SU-DHL-6 (cell line): ENCODE measurements around the gene UBE2Q1.

Experiments used
- H2AFZ ChIP-seq: fragments of 200-600 bp; sonication (generic); 2 replicates; pipeline ENCODE4 v1.6.1; 2014; ENCODE audit warnings: low read depth, mild to moderate bottlenecking, moderate library complexity, mixed read lengths, antibody characterized with exemption, low read length; ENCODE audit not compliant: severe bottlenecking
- H3F3A ChIP-seq: fragments of 200-600 bp; shearing (Covaris generic); 2 replicates; pipeline ENCODE4 v1.6.0; 2016; ENCODE audit warnings: antibody characterized with exemption, mild to moderate bottlenecking; ENCODE audit not compliant: insufficient read depth
- H3K27ac ChIP-seq: fragments of 200-600 bp; sonication (generic); 2 replicates; pipeline ENCODE4 v1.5.1; 2016; ENCODE audit warnings: low read depth, mild to moderate bottlenecking, low read length, moderate library complexity, mixed read lengths
- H3K27me3 ChIP-seq: fragments of 200-600 bp; sonication (generic), shearing (Covaris generic); 2 replicates; pipeline ENCODE4 v1.6.0; 2014; ENCODE audit warnings: mild to moderate bottlenecking, low read length
- H3K36me3 ChIP-seq: fragments of 200-600 bp; sonication (generic); 2 replicates; pipeline ENCODE4 v1.6.1; 2014; ENCODE audit warnings: mild to moderate bottlenecking, low read length, mixed read lengths
- H3K4me2 ChIP-seq: fragments of 300-600, 200-600 bp; shearing (Covaris generic), sonication (generic); 2 replicates; pipeline ENCODE4 v1.6.0; 2014; ENCODE audit warnings: low read length, low read depth, mild to moderate bottlenecking; ENCODE audit not compliant: poor library complexity, severe bottlenecking
- H3K4me3 ChIP-seq: fragments of 200-600 bp; sonication (generic); 2 replicates; pipeline ENCODE4 v1.5.1; 2014; ENCODE audit warnings: antibody characterized with exemption, low read length, mild to moderate bottlenecking, mixed read lengths; ENCODE audit not compliant: insufficient read depth, poor library complexity, severe bottlenecking
- H3K79me2 ChIP-seq: fragments of 200-600 bp; sonication (generic); 2 replicates; pipeline ENCODE4 v1.6.1; 2014; ENCODE audit warnings: mild to moderate bottlenecking, low read length, moderate library complexity; ENCODE audit not compliant: insufficient read depth
- H3K9ac ChIP-seq: fragments of 200-600 bp; sonication (generic); 2 replicates; pipeline ENCODE4 v1.7.0; 2014; ENCODE audit warnings: mild to moderate bottlenecking, low read length
- H3K9me2 ChIP-seq: fragments of 200-600 bp; sonication (generic); replicated peaks from 2 replicates; pipeline ENCODE4 v1.6.1; 2014; ENCODE audit warnings: low read length; ENCODE audit not compliant: insufficient read depth
- H3K9me3 ChIP-seq: fragments of 200-600 bp; sonication (generic); 2 replicates; pipeline ENCODE4 v1.6.1; 2014; ENCODE audit warnings: low read length, mixed read lengths; ENCODE audit not compliant: insufficient read depth
- H4K20me1 ChIP-seq: fragments of 200-600 bp; sonication (generic); 2 replicates; pipeline ENCODE4 v1.6.1; 2014; ENCODE audit warnings: low read depth, mild to moderate bottlenecking, antibody characterized with exemption, low read length, moderate library complexity, mixed read lengths
- EZH2phosphoT487 ChIP-seq: fragments of 200-600 bp; sonication (generic), shearing (Covaris generic); conservative IDR thresholded peaks from 2 replicates; pipeline ENCODE4 v1.6.1; 2018; ENCODE audit warnings: mild to moderate bottlenecking, antibody characterized with exemption, low read length, moderate library complexity, mixed read lengths
- TF ChIP-seq, protein P1 (sequence below): fragments of 200-600 bp; sonication (generic); IDR thresholded peaks from one replicate; pipeline ENCODE4 v1.5.1; 2017; ENCODE audit warnings: antibody characterized with exemption, mild to moderate bottlenecking, low read length, moderate library complexity; ENCODE audit not compliant: insufficient read depth, poor library complexity, severe bottlenecking

UBE2Q1 gene

GRCh38 chr1:154577346-154578057, 19.0 kb upstream of the UBE2Q1 start:
- H3K27ac ChIP-seq, result no peak overlapping the region
- H3K9me2 ChIP-seq, result no peaks in the 10 kb centered on the region
- no peak overlapping the region for H3K4me3 ChIP-seq
- H3K9me3 ChIP-seq, result no peaks in the 10 kb centered on the region
- H2AFZ ChIP-seq, result no peak overlapping the region
- 0 out of 2 replicates have a peak, but pooled peaks cover 4% of the 10 kb centered on the region for H3K36me3 ChIP-seq
- no peak overlapping the region for H3K9ac ChIP-seq
- no peak overlapping the region for H3K4me2 ChIP-seq
- no peaks in the 10 kb centered on the region for H4K20me1 ChIP-seq
- H3K27me3 ChIP-seq, result no peaks in the 10 kb centered on the region
- H3K79me2 ChIP-seq, result no peaks in the 10 kb centered on the region
- peaks cover 8% of the 10 kb centered on the region; the same call in 1 of the 2 replicates for H3F3A ChIP-seq
- no peak for TF ChIP-seq EZH2phosphoT487
- TF ChIP-seq, protein P1, sequence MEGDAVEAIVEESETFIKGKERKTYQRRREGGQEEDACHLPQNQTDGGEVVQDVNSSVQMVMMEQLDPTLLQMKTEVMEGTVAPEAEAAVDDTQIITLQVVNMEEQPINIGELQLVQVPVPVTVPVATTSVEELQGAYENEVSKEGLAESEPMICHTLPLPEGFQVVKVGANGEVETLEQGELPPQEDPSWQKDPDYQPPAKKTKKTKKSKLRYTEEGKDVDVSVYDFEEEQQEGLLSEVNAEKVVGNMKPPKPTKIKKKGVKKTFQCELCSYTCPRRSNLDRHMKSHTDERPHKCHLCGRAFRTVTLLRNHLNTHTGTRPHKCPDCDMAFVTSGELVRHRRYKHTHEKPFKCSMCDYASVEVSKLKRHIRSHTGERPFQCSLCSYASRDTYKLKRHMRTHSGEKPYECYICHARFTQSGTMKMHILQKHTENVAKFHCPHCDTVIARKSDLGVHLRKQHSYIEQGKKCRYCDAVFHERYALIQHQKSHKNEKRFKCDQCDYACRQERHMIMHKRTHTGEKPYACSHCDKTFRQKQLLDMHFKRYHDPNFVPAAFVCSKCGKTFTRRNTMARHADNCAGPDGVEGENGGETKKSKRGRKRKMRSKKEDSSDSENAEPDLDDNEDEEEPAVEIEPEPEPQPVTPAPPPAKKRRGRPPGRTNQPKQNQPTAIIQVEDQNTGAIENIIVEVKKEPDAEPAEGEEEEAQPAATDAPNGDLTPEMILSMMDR, result no peak

DNA sequence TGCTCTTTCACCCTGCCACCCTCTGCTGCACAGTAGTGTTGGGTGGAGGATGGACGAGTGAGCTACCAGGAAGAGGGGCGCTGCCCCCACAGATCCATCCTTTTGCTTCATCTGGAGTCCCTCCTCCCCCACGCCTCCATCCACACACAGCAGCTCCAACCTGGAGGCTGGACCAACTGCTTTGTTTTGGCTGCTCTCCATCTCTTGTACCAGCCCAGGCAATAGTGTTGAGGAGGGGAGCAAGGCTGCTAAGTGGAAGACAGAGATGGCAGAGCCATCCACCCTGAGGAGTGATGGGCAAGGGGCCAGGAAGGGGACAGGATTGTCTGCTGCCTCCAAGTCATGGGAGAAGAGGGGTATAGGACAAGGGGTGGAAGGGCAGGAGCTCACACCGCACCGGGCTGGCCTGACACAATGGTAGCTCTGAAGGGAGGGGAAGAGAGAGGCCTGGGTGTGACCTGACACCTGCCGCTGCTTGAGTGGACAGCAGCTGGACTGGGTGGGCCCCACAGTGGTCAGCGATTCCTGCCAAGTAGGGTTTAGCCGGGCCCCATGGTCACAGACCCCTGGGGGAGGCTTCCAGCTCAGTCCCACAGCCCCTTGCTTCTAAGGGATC, 17.6 kb upstream of the UBE2Q1 start:
- Histone ChIP-seq H4K20me1 (no peaks in the 10 kb centered on the region), H3K9ac (no peak overlapping the region), H3K27me3 (no peaks in the 10 kb centered on the region), H3K4me2 (no peak overlapping the region), H3K79me2 (no peaks in the 10 kb centered on the region), H3K4me3 (no peak overlapping the region), H3K27ac (no peak overlapping the region), H3K9me3 (no peaks in the 10 kb centered on the region), H2AFZ (no peak overlapping the region), H3K36me3 (no peaks in the 10 kb centered on the region), H3F3A (peaks cover 8% of the 10 kb centered on the region; the same call in 1 of the 2 replicates), H3K9me2 (no peaks in the 10 kb centered on the region)
- TF ChIP-seq EZH2phosphoT487, result no peak
- TF ChIP-seq, protein P1, result no peak

GRCh38 chr1:154575147-154575927, 16.9 kb upstream of the UBE2Q1 start:
- no peaks in the 10 kb centered on the region for H3K9me3 ChIP-seq
- no peak overlapping the region for H3K4me3 ChIP-seq
- H3K4me2 ChIP-seq, result peak overlapping the region; percentile 20
- H3K79me2 ChIP-seq, result no peaks in the 10 kb centered on the region
- H4K20me1 ChIP-seq, result no peaks in the 10 kb centered on the region
- no peaks in the 10 kb centered on the region for H3K9me2 ChIP-seq
- H3K36me3 ChIP-seq, result no peaks in the 10 kb centered on the region
- no peak overlapping the region for H2AFZ ChIP-seq
- TF ChIP-seq, protein P1, result no peak
- no peak for TF ChIP-seq EZH2phosphoT487
- peaks cover 8% of the 10 kb centered on the region; the same call in 1 of the 2 replicates for H3F3A ChIP-seq
- peak overlapping the region; percentile 30 for H3K9ac ChIP-seq
- peak overlapping the region; percentile 72 for H3K27ac ChIP-seq
- no peaks in the 10 kb centered on the region for H3K27me3 ChIP-seq
